Measurements from ENCODE around the gene PSMF1. TPM values are rescaled to one million over a fixed set of nuclear protein-coding genes. Genes with fewer than 3 reads are reported as not detected.

PSMF1 gene
- total RNA-seq, 1 experiment from 2014 or later, result 153 TPM

GRCh38 chr20:1166948-1167720 lies 48.7 kb downstream of the PSMF1 start:
- H2AFZ ChIP-seq (ENCODE audit: low read depth, low read length, poor library complexity, severe bottlenecking), result no peak overlapping the region
- intact Hi-C loops (cut with micrococcal nuclease), result no loop called here
- DNase-seq (ENCODE audit: low read depth, low spot score) (no peak), ATAC-seq (no peak)
- H3K27ac ChIP-seq (ENCODE audit: low read depth, low read length), result no peak overlapping the region
- H3K9me3 ChIP-seq (ENCODE audit: control insufficient read depth in 1 of 2, insufficient read depth in 1 of 2, low read depth in 1 of 2, low read length in 2 of 2), result no peaks in the 10 kb centered on the region
- H4K20me1 ChIP-seq (ENCODE audit: insufficient read depth), result no peaks in the 10 kb centered on the region
- no peak overlapping the region for H3K4me3 ChIP-seq (replicated peaks in 1 of 2; ENCODE audit: low read depth in 1 of 2, low read length in 2 of 2)
- TF ChIP-seq RAD21 (IDR thresholded peaks at IDR 0.05; ENCODE audit: low read depth), result no peak
- TF ChIP-seq EZH2 (IDR thresholded peaks at IDR 0.05), result no peak
- no peak for TF ChIP-seq SP1 (IDR thresholded peaks at IDR 0.05; ENCODE audit: low read depth)
- TF ChIP-seq ELF1 (IDR thresholded peaks at IDR 0.05; ENCODE audit: borderline replicate concordance, low read depth), result no peak
- TF ChIP-seq MAX (IDR thresholded peaks at IDR 0.05), result no peak
- TF ChIP-seq CBX3 (IDR thresholded peaks at IDR 0.05; ENCODE audit: low read depth), result no peak
- TF ChIP-seq ZFX (IDR thresholded peaks at IDR 0.05), result no peak
- TF ChIP-seq REST (IDR thresholded peaks at IDR 0.05; ENCODE audit: low read depth), result no peak
- no peak for TF ChIP-seq SRF (IDR thresholded peaks at IDR 0.05; ENCODE audit: low read depth)
- no peak for TF ChIP-seq TCF7L2 (IDR thresholded peaks at IDR 0.05; ENCODE audit: borderline replicate concordance, extremely low read depth, insufficient read depth, insufficient read length)
- no peak for TF ChIP-seq EGR1 (IDR thresholded peaks at IDR 0.05; ENCODE audit: low read depth)
- TF ChIP-seq EZH2phosphoT487 (IDR thresholded peaks at IDR 0.05; ENCODE audit: borderline replicate concordance), result no peak
- no peak for TF ChIP-seq ZNF274 (IDR thresholded peaks at IDR 0.05; ENCODE audit: low read depth, low read length)
- no peak for TF ChIP-seq JUND (IDR thresholded peaks at IDR 0.05)
- H3K4me2 ChIP-seq (ENCODE audit: low read length), result no peak overlapping the region
- no TSS peak for BruUV-seq (replicated peaks)
- H3K4me1 ChIP-seq (ENCODE audit: control insufficient read depth in 1 of 2, insufficient read depth in 2 of 2, low read length in 2 of 2), result no peaks in the 10 kb centered on the region
- CTCF ChIA-PET, result no interaction called here
- no peaks in the 10 kb centered on the region for H3K9me2 ChIP-seq (ENCODE audit: insufficient read depth)
- peaks cover 29 to 63% of the 10 kb centered on the region in 2 experiments for H3K36me3 ChIP-seq (ENCODE audit: control insufficient read depth in 1 of 2, insufficient read depth in 2 of 2, low read length in 2 of 2)
- no peaks in the 10 kb centered on the region for H3K27me3 ChIP-seq (ENCODE audit: insufficient read depth, low read length)
- H3K9ac ChIP-seq (ENCODE audit: low read length), result no peak overlapping the region
- RAD21 ChIA-PET (ENCODE audit: low non-redundant PET in 1 of 2, low total read pairs in 2 of 2, uncharacterized antibody in 2 of 2, unreplicated experiment in 2 of 2), result no interaction called here
- POLR2A ChIA-PET, result no interaction called here
- no peaks in the 10 kb centered on the region for H3K79me2 ChIP-seq (ENCODE audit: insufficient read depth, low read length)
